Calu3 (cell line): Measurements from ENCODE around the gene UBE2J1. TPM values are rescaled to one million over a fixed set of nuclear protein-coding genes. Genes with fewer than 3 reads are reported as not detected.
A peak's percentile ranks its signal among the peaks of the same experiment; 100 is the strongest.

ENCODE experiments used
- BruUV-seq: library from RNA; stranded (reverse); fragments of 400-500 nt; replicated peaks from 2 replicates; lab custom pipeline; 2021; lab: Mats Ljungman, UMichigan
- CTCF ChIA-PET: fragments of 300-600 bp; sonication (Branson Sonifier 250); formaldehyde crosslinking; loops from one replicate; lab custom pipeline; 2022; ENCODE audit warnings: antibody characterized with exemption; lab: Charles Lee
- DNase-seq: peaks from one replicate; pipeline ENCODE4 v3.0.0; 2022
- H3K27ac Mint-ChIP-seq: one replicate; pipeline ENCODE4 v1.8.0; 2022; ENCODE audit warnings: mixed read lengths; ENCODE audit not compliant: unreplicated experiment
- H3K27me3 Mint-ChIP-seq: one replicate; pipeline ENCODE4 v1.8.0; 2022; ENCODE audit warnings: mixed read lengths; ENCODE audit not compliant: unreplicated experiment
- H3K36me3 Mint-ChIP-seq: one replicate; pipeline ENCODE4 v1.8.0; 2022; ENCODE audit warnings: mild to moderate bottlenecking, moderate library complexity, mixed read lengths; ENCODE audit not compliant: insufficient read depth, unreplicated experiment
- H3K4me1 Mint-ChIP-seq: one replicate; pipeline ENCODE4 v1.8.0; 2022; ENCODE audit warnings: mild to moderate bottlenecking, low read depth, mixed read lengths; ENCODE audit not compliant: unreplicated experiment
- H3K4me3 Mint-ChIP-seq: one replicate; pipeline ENCODE4 v1.8.0; 2022; ENCODE audit warnings: mild to moderate bottlenecking, low read depth, moderate library complexity, mixed read lengths; ENCODE audit not compliant: unreplicated experiment
- H3K9me3 Mint-ChIP-seq: one replicate; pipeline ENCODE4 v1.8.0; 2022; ENCODE audit warnings: low read depth, mixed read lengths; ENCODE audit not compliant: unreplicated experiment
- intact Hi-C: fragments of 100-400 bp; cut with micrococcal nuclease; formaldehyde crosslinking; loops from one replicate; pipeline ENCODE4 v1.10.0; 2022; ENCODE audit not compliant: unreplicated experiment
- total RNA-seq: library from RNA; stranded (reverse); gene quantifications from 2 replicates; pipeline ENCODE4 v1.2.3, GENCODE V29; 2022
- TF ChIP-seq, protein P1 (sequence below): fragments of 200-600 bp; IDR thresholded peaks from one replicate; pipeline ENCODE4 v1.8.0; 2022; ENCODE audit warnings: antibody characterized with exemption; ENCODE audit not compliant: unreplicated experiment

Gene UBE2J1
- total RNA-seq, 1 experiment from 2014 or later, result 18.7 TPM

GRCh38 chr6:89353118-89353556 is 615 bp upstream of the UBE2J1 start:
- Mint-ChIP-seq H3K27me3 (no peaks in the 10 kb centered on the region), H3K4me3 (peak overlapping the region; percentile 83), H3K4me1 (peaks cover 27% of the 10 kb centered on the region), H3K9me3 (no peaks in the 10 kb centered on the region), H3K36me3 (peaks cover 31% of the 10 kb centered on the region), H3K27ac (peak overlapping the region; percentile 84)
- TF ChIP-seq, protein P1, sequence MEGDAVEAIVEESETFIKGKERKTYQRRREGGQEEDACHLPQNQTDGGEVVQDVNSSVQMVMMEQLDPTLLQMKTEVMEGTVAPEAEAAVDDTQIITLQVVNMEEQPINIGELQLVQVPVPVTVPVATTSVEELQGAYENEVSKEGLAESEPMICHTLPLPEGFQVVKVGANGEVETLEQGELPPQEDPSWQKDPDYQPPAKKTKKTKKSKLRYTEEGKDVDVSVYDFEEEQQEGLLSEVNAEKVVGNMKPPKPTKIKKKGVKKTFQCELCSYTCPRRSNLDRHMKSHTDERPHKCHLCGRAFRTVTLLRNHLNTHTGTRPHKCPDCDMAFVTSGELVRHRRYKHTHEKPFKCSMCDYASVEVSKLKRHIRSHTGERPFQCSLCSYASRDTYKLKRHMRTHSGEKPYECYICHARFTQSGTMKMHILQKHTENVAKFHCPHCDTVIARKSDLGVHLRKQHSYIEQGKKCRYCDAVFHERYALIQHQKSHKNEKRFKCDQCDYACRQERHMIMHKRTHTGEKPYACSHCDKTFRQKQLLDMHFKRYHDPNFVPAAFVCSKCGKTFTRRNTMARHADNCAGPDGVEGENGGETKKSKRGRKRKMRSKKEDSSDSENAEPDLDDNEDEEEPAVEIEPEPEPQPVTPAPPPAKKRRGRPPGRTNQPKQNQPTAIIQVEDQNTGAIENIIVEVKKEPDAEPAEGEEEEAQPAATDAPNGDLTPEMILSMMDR, result no peak
- intact Hi-C loops, result loop anchor here (5.0 kb wide), 1 partner anchor 56 kb away; no protein-coding TSS in a partner anchor
- DNase-seq, result no peak
- CTCF ChIA-PET, result no interaction called here
- TSS peak; percentile 87 for BruUV-seq

DNA sequence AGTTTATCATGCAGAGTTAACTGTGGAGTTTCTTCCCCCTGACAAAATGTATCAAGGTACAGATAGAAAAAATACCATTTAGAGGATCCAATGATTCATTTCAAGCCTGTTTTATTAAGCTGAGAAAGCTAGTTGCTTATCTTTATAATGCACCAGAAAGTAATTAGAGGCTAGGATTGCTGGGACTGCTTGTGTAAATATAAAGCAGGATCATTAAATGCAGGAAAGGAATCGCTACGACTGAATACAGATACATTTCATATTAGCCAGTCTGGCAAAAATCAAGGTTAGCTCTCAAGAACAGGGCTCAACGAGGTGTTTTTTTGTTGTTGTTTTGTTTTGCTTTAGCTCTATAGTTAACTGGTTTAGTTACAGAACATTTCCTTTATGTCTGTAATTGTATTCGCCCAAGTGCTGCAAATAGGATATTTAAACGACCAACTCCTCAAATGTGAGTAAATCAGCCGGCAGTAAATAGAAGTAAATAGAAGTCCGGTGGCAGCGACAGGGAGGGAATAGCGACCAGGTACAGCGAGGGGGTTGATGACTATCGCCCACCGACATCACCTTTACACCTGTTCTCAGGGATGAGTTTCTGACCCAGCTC is 748 bp downstream of the UBE2J1 start:
- peak overlapping the region; percentile 84 for H3K27ac Mint-ChIP-seq
- no peak for DNase-seq
- TSS peak; percentile 62 for BruUV-seq
- peak overlapping the region; percentile 83 for H3K4me3 Mint-ChIP-seq
- TF ChIP-seq, protein P1, result no peak
- peaks cover 31% of the 10 kb centered on the region for H3K36me3 Mint-ChIP-seq
- no peaks in the 10 kb centered on the region for H3K9me3 Mint-ChIP-seq
- intact Hi-C loops, result loop anchor here (5.0 kb wide), 1 partner anchor 54 kb away; no protein-coding TSS in a partner anchor
- CTCF ChIA-PET, result interaction anchor here (0.7 to 1.2 kb wide), 2 partner anchors 54 to 231 kb away, joined by 3 read pairs; no protein-coding TSS in a partner anchor
- H3K27me3 Mint-ChIP-seq, result no peaks in the 10 kb centered on the region
- peaks cover 35% of the 10 kb centered on the region for H3K4me1 Mint-ChIP-seq

DNA sequence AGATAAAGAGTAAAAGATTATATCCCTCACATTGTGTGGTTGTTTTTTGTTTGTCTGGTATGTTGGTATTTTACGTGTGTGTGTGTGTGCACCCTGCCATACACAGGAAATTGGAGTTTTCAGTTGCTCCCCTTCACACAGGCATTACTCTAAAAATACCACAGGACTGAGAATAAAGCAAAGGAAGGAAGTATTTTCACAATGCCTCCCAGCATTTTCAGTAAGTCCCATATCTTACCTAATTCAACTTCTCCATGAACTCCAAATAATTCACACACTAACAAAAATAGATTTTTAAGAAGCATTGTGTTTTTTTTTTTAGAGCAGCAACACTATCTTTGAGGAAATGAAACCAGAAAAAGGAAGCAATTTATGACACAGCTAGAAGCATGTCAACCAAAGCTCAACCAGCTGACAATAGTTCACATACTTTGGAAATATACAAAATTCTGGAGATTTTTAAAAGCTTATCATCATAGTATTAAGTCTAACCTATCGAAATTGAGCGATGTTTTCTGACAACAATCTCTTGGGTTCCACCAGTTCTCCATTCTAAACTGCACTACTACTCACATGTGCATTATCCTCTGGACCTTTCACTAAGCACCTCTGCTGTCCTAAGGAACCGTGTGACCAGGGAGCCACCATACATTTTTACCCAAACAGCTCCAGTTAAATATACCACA is 2.1 kb downstream of the UBE2J1 start:
- CTCF ChIA-PET, result interaction anchor here (0.6 to 1.2 kb wide), 6 partner anchors 10 to 90 kb away, joined by 3 to 5 read pairs (median 4); no protein-coding TSS in a partner anchor
- TF ChIP-seq, protein P1, result no peak
- no peak for DNase-seq
- H3K36me3 Mint-ChIP-seq, result peaks cover 31% of the 10 kb centered on the region
- peaks cover 43% of the 10 kb centered on the region for H3K4me1 Mint-ChIP-seq
- no TSS peak for BruUV-seq
- intact Hi-C loops, result loop anchor here (5.0 kb wide), 1 partner anchor 53 kb away; no protein-coding TSS in a partner anchor
- H3K4me3 Mint-ChIP-seq, result peak overlapping the region; percentile 83
- H3K27me3 Mint-ChIP-seq, result no peaks in the 10 kb centered on the region
- peak overlapping the region; percentile 52 for H3K27ac Mint-ChIP-seq
- no peaks in the 10 kb centered on the region for H3K9me3 Mint-ChIP-seq

- peaks cover 55% of the 10 kb centered on the region for H3K4me1 Mint-ChIP-seq
- H3K4me3 Mint-ChIP-seq, result no peak overlapping the region
- no peak for DNase-seq
- peaks cover 28% of the 10 kb centered on the region for H3K36me3 Mint-ChIP-seq
- intact Hi-C loops, result no loop called here
- BruUV-seq, result no TSS peak
- H3K27me3 Mint-ChIP-seq, result no peaks in the 10 kb centered on the region
- no peaks in the 10 kb centered on the region for H3K9me3 Mint-ChIP-seq
- CTCF ChIA-PET, result no interaction called here
- no peak overlapping the region for H3K27ac Mint-ChIP-seq
- TF ChIP-seq, protein P1, result no peak
Observed at GRCh38 chr6:89348372-89348771, 4.2 kb downstream of the UBE2J1 start.
